NCI-H1436 treated with DMSO at 0.1 percent for 48 hours (cell line): ENCODE data around the gene SLC6A5.
A peak's percentile ranks its signal among the peaks of the same experiment; 100 is the strongest.

Experiments used
- DNase-seq: peaks from one replicate; lab custom pipeline; 2025; lab: John Stamatoyannopoulos, UW

The SLC6A5 gene

GRCh38 chr11:20596205-20597153, 2.9 kb upstream of the SLC6A5 start:
- DNase-seq: no peak

- DNase-seq: no peak
These were observed 2.2 kb upstream of the SLC6A5 start for GRCh38 chr11:20597154-20597679.

GRCh38 chr11:20597680-20598484, 1.5 kb upstream of the SLC6A5 start:
- DNase-seq: no peak

- DNase-seq: no peak
These were observed 916 bp upstream of the SLC6A5 start for GRCh38 chr11:20598492-20598891.

- DNase-seq: no peak
These were observed 575 bp downstream of the SLC6A5 start for GRCh38 chr11:20600020-20600346.

GRCh38 chr11:20600551-20600950, 1.1 kb downstream of the SLC6A5 start:
- DNase-seq: no peak

- no peak for DNase-seq
These were observed 2.0 kb downstream of the SLC6A5 start for GRCh38 chr11:20601221-20601914.

GRCh38 chr11:20604295-20604803, 4.9 kb downstream of the SLC6A5 start:
- DNase-seq: no peak

- no peak for DNase-seq
These were observed 5.6 kb downstream of the SLC6A5 start for GRCh38 chr11:20604864-20605601.

GRCh38 chr11:20605602-20606091, 6.2 kb downstream of the SLC6A5 start:
- DNase-seq: no peak

GRCh38 chr11:20608934-20609333, 9.5 kb downstream of the SLC6A5 start:
- no peak for DNase-seq

- DNase-seq: peak; percentile 59
These were observed 10.6 kb downstream of the SLC6A5 start for GRCh38 chr11:20609727-20610707.

GRCh38 chr11:20610825-20611224, 11.4 kb downstream of the SLC6A5 start:
- DNase-seq: no peak

GRCh38 chr11:20611445-20611844, 12.0 kb downstream of the SLC6A5 start:
- DNase-seq: no peak

- DNase-seq: no peak
These were observed 12.5 kb downstream of the SLC6A5 start for GRCh38 chr11:20611892-20612291.

- DNase-seq: no peak
These were observed 13.0 kb downstream of the SLC6A5 start for GRCh38 chr11:20612416-20612815.

- no peak for DNase-seq
These were observed 17.5 kb downstream of the SLC6A5 start for GRCh38 chr11:20616920-20617319.

GRCh38 chr11:20617346-20618005, 18.1 kb downstream of the SLC6A5 start:
- no peak for DNase-seq

GRCh38 chr11:20618083-20618482, 18.7 kb downstream of the SLC6A5 start:
- no peak for DNase-seq
